GM18499 (cell line): ENCODE data around the gene AATK.

Source experiments
- ATAC-seq: cut with Tn5 transposase; IDR thresholded peaks from one replicate; pipeline ENCODE4 v1.9.1; 2021; ENCODE audit warnings: moderate number of reproducible peaks; ENCODE audit not compliant: insufficient read depth, unreplicated experiment

Gene AATK

DNA sequence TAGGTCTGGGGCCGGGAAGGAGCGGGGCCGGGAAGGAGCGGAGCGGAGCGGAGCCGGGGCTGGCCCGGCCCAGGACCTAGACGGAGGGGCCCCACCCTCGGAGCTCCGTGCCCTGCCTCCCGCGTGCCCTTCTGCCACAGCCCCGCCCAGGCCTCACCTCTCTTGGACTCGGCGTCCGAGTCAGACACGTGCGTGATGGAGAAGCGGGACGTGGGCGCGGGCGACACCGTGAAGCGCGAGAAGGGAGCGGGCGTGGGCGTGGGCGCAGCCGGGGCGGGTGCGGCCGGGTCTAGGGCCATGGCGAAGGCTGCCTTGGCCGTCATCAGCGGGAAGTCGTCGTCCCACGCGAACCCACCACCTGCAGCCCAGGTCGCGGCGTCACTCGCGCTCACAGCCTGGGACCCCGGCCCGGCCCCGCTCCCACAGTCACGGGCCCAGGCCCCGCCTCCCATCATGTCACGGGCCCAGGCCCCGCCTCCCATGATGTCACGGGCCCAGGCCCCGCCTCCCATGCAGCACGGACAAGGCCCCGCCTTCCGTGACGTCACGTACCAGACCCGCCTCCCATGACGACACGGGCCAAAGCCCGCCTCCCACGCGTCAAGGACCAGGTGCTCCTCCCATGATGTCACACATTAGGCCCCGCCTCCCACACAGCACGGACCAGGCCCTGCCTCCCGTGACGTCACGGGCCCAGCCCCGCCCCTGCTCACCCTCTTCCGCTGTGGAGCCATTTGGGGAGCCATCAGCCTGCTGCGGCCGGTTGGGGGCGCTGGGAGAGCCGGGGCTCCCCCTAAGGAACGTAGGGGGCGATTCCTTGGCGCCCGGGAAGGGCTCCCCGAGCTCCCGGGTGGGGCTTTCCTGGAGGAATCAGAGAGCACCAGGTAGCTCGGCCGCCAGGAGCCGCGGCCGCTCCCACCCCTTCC is 46.5 kb downstream of the AATK start:
- ATAC-seq = no peak

DNA sequence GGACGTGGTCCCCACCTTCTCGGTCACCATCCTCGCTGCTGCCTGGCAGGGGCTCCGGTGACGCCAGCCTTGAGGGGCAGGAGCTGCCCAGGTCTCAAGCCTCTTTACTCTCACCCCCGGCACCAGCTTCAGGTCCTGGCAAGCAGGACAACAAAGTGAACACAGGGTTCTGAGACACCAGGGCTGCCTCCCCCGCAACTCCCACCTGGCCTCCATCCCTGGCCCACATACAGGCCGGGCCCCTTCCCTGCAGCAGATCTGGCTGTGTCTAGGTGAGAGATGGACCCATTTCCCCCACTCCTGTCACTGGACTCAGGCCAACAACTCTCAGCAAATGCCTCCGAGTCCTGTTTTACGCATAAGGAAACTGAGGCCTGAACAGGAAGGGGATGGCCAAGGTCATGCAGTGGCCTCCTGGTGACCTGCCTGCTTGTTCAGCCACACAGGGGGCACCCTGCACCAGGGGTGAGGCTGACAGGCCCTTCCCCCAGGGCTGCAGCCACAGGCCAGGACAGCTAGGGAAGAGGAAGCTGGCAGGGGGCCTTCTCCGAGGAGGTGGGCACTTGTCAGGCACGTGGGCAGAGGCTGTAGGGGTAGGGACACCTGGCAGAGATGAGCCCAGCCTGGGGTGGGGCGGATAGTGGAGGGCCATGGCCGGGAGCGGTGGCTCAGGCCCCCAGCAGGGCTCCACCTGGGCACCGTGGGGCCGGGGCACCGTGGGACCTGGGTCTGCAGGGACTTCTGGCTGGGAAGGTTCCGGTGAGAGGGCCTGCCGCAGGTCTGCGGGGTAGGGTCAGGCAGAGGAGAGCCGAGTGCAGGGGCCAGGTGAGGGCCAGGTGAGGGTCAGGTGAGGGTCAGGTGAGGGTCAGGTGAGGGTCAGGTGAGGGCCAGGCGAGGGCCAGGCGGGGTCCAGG is 47.5 kb downstream of the AATK start:
- no peak for ATAC-seq

DNA sequence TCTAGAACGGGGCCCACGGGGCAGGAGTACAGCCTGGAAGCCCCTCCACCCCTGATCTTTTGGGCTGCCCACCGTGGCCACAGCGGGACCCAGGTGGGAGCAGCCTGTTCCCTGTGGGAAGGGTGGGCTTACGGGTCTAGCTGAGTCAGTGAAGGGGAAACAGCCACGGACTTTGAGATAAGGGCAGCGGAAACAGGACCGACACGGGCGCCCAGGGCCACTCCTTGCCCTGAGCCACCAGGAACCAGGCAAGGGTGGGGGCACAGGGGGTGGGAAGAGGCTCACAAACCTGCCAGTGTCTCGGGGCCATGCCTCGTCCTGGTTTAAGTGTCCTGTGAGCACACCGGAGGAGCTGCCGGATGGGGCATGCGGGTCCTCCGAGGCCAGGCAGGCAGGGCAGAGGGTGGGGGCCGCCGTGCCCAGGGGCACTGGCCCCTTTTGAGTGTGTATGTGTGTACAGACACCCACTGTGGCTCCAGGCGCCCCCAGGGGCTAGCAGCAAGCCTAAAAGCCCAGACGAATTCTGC is 48.3 kb downstream of the AATK start:
- no peak for ATAC-seq

DNA sequence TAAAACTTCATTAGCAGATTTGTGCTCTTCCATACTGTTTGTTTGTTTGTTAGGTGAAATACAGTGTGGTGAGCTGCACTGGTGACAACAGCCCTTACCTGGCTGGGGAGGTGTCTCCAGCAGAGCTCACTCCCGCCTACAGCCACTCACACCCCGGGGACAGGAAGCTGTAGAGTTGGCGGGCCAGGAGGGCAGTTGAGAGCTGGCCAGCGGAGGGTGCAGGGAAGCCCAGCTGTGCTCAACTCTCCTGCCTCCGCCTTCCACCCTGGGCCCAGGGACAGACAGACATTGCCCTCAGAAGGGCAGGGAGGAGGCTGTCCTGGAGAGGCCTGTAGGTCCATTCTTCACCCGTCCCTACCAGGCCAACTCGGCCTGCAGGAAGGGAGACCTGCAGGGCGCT is 49.3 kb downstream of the AATK start:
- no peak for ATAC-seq

DNA sequence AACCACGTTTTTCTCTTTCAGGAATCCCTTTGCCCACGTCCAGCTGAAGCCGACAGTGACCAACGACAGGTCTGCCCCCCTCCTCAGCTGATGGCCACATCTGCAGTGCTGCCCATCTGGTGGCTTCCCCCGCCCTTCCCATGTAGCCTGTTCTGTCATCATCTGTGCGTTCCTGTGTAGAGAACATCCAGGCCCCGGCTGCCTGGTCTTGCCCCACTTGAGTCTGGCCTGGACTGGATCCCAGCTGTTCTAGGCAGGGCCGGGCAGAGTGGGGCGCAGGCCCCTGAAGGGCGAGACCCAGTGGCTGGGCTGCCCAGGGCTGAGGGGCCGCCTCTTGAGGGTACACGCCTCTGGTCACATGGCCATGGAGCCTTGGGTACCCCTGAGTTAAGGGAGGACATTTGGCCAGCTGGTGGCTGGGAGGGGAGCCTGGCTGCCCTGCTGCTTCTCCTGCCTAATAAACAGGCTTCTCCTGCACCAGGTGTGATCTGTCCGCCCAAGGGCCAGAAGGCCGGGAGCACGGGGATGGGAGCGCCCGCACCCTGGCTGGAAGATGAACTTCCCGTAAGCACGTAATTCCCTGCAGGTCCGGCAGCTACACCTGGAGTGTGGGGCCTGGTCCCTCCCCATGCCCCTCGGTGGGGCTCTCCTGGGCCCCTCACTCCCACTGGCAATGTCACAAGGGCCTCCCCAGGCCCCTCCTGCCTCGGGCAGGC is 50.1 kb downstream of the AATK start:
- no peak for ATAC-seq

DNA sequence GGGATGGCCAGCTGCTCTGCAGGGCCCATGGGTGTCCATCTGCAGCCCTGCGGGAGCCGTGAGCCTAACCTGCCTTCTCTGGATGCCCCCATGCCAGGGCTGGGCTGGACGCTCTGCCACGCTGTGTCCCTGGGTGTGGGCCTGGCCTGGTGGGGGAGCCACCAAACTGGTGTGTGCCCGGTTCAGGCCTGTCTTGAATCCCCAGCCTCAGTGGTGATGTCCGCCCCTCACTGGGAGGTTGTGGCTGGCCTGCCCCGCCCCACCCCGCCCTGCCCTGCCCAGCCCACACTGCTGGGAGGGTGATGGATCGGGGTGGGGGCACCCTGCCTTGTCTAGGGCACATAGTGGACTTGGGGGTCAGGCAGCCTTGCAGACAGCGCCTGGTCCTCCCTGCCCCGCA is 50.8 kb downstream of the AATK start:
- no peak for ATAC-seq

DNA sequence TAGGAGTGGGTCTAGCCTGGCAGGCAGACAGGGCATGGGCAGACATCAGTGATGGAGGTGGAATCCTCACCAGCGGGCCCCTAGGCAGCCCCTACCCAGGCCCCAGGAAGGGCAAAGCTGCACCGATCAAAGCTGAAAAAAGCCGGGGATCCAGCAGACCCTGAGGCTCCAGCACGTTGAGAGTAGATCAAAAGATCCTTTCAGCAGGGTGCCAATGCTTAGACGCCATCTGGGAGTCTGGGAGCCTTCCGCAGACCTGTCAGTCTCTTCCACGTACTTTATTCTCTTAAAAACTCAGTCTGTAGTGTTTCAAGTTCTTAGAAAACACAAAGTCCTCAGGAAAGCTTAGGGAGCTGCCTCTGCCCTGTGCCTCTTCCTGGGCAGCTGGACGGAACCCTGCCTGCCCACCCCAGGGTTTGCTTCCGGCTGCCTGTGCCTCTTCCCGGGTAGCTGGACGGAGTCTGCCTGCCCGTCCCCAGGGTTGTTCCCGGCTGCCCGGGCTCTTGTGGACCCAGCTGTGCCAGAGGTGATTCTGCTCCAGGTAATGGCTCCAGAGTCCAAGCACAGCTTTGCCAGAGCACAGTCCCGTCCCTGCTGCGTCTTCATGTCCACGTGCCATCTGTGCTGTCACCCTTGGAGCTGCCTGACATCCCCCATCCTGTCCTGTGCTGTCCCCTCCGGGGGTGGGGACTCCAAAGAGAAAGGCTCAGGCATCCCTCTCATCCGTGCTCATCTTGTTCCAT is 51.5 kb downstream of the AATK start:
- no peak for ATAC-seq

DNA sequence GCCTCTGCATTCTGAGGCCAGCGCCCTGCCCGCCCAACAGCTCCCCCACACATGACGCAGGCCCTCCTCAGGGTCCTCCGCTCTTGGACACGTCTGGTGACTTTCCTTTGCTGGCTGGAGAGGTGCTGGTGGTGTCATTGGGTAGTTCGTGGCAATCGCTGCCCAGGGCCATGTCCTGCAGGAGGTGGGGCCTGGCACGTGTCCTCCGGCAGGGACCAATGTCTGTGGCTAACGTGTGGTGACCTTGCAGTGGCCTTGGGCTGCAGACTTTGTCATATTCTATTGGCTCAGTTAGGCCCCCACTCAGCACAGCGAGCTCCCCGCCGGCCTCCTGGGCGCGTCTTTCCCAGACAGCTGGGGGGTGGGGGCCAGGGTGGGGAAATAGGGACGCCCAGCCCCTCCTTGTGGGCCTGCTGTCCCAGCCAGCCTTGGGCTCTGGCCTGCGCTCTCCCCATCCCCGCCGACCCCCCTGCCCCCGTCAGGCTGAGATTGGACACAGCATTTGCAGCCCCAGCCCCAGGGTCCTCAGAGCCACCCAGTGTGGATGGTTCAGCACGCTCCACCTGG is 52.8 kb downstream of the AATK start:
- ATAC-seq = no peak

DNA sequence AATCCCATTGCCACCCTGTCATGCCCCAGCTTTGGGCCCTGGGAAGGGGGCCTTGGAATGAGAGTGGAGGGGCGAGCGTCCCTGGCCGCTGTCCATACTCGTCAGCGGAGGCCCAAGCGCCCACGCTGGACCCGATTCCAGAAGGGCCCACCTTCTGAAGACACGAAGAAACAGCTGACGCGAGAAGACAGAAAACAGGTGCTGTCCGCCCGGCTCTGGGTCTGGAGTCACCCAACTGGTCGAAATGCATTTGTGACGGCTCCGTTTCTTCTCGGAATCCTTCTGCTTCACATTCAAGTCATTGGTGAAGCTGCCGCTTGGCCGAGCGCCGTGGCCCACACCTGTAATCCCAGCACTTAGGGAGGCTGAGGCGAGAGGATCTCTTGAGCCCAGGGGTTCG is 53.6 kb downstream of the AATK start:
- ATAC-seq = no peak

DNA sequence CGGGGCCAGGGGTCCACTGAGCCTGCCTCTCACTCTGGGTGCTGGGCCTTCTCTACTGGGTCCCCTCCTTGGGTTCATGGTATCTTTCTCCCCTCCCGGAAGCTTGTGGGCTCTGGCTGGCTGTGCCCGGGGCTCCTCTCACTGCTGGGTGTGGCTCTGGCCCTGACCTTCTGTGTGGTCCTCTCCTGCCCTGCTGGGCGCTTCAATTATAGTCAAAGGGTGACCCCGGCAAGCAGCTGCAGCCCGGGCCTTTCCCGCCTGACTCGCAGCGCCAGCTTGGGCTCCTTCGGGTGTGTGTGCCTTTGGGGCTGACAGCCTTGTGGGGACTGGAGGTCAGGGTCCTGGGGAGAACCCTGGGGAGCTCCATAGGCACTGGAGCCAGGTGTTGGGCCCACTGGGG is 55.0 kb downstream of the AATK start:
- no peak for ATAC-seq

DNA sequence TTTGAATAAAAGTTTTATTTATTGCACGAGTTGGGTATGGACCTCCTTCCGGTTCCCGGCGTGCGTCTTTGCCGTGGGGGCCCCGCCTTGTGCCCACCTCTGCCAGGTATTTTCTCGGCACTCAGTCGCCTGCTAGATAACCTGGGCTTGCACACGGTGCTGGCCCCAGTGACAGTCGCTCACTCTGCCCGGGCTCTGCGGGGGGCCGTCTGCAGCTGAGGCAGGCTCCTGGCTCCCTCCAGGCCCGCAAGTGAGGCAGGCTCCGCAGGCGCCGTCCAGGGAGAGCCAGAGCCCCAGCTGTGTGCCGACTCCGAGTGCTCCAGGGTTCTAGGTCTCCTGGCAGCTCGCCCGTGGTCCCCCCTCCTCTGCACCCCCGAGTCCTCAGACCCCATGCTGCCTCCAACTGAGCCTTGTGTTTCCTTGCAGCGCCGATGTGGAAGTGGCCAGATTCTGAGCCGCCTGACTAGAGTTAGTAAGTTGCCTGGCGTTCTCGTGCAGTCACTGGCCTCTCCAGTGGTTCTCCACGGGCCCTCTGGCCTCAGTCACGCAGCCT is 55.5 kb downstream of the AATK start:
- no peak for ATAC-seq

DNA sequence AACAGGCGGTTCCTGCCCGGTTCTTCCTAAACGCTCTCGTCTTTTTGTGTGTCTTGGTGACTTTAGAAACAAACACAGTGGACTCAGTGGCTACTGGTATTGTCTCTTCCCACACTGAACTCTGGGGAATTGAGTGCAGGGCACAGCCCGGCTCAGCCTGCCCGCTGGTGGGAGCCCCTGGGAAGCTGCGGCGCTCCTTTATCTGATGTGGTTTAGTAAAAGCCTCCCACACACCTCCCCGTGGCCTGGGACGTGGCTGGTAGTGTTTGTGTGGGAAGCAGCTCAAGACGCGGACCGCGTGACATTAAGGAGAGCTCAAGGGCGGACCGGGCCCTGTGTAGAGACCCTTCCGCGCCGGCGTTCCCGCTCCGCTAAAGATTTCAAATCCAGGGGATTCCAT is 56.1 kb downstream of the AATK start:
- no peak for ATAC-seq

DNA sequence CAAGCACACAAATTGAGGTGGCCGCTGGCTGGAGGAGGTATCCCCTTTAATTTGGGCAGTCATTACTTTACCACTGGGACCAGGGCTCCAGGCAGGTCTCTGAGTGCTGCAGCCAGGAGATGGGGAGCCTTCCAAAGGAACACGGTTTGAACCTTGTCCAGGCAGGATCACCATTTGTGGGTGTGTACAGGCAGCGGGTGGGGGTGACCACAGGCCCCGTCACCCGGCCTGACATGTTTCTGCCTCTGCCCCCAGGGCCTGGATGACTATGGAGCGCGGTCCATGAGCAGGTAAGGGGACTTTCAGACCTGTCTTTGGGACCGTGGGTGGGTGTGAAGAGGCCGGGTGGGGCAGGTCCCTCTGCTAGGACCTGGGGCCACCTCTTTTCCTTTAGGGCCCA is 57.8 kb downstream of the AATK start:
- no peak for ATAC-seq

DNA sequence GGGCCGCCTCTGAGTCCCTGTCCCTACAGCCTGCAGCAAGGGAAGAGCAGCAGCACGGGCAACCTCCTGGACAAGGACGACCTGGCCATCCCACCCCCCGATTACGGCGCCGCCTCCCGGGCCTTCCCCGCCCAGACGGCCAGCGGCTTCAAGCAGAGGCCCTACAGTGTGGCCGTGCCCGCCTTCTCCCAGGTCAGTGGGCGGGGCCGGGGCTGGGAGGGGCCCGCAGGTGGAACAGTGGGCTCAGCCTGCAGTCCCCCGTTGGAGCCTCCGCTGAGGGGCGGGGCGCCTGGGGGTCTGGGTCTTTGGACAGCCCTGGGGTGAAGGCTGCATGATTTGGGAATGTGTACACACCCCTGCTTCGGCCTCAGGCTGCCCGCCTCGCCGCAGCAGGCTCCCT is 59.3 kb downstream of the AATK start:
- ATAC-seq = no peak

DNA sequence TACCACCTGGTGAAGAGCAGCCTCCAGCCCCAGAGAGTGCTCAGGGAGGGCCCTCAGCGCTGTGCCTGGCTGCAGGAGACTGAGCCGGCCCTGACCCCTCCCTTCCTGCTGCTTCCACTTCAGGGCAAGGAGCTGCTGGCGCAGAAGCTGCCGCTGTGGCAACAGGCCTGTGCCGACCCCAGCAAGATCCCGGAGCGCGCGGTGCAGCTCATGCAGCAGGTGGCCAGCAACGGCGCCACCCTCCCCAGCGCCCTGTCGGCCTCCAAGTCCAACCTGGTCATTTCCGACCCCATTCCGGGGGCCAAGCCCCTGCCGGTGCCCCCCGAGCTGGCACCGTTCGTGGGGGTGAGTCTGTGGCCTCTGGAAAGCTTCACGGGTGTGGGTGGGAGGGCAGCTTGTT is 62.6 kb downstream of the AATK start:
- no peak for ATAC-seq

DNA sequence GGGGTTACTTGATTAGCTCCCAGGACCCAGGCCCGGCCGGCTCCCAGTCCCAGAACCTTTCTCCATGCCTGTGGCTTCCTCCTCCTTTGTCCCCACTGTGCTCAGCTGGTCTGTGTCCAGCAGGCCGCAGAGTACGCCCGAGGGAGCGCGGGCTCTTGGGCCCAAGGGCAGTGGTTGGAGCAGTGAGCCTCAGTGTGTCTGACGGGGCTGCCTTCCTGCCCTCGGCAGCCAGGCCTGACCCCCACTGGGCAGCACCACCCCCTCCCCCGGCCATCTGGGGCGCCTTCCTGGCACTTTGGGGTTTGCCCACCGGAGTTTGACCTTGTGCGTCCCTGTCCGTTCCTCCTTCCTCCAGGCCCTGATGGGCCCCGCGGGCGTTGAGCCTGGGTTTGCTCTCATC is 63.2 kb downstream of the AATK start:
- ATAC-seq = no peak

DNA sequence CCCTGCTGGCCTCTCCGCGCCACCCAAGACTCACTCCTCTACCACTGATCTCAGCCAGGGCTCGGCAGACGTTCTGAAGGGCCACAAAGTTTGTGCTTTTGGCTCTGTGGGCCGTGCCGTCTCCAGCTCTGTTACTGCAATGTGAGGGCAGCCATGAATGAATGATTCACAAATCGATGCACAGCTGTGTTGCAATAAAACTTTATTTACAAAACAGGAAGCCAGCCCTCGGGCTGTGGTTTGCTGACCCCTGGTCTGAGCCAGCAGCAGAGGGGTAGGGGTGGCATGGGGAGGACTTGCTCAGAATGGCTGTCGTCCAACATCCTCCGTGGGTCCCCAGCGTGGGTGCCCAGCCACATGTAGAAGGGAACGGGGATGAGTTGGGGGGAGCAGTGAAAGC is 63.7 kb downstream of the AATK start:
- no peak for ATAC-seq

DNA sequence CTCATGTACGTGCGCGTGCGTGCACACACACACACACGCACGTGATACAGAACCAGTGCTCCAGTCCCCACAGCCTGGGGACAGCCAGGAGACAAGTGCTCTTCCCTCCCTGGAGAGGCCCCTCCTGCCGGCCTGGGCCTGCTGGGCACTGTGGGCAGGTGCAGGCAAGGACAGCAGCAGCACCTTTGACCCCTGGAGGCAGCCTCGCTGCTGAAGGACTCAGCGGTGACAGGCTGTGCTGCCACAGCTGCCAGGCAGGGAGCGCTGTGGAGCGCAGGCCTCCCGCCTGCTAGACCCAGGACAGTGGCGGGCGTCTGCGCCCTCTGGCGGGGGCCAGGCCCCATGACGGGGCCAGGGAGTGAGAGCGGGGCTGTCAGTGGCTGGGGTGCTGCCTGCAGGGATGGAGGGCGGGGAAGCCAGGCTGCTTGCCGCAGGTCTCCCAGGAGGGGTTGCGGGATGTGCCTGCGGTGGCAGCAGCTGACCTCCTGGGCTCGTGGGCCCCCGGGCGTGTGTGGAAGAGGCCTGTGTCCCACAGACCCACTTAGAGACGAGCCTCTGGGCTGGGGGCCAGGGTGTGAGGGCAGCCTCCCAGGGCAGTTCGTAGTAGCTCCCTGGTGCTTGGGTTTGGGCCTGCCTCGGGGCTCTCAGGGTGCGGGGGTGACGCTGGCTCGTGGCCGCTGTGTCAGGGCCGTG is 64.3 kb downstream of the AATK start:
- no peak for ATAC-seq

DNA sequence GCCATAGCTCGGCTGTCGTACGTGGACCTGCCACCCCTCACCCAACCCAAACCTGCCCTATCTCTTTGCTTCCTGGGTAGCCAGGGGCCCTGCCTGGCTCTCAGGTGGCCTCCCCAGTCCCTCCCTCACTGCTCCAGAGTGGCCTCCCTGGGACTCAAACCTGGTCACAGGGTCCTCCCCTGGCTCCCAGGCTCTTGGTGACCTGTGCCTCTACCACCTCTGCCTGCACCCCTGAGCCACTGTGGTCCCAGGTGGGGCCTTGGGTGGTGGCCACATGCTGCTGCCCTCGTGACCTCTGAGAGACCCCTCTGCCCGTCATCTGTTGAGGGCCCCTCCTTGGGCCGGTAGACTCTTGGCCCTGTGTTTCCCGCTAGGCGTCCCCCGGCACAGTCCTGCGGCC is 65.4 kb downstream of the AATK start:
- no peak for ATAC-seq
